AG08395 (cell line): ENCODE results near the gene MAGEF1.

Experiments
- DNase-seq: peaks from one replicate; pipeline ENCODE4 v3.0.0; 2012; ENCODE audit warnings: mixed read lengths, low spot score

The MAGEF1 gene

GRCh38 chr3:184669578-184669977 is 42.3 kb downstream of the MAGEF1 start:
- DNase-seq: no peak

- DNase-seq: no peak
Observed at GRCh38 chr3:184666442-184666841, 45.4 kb downstream of the MAGEF1 start.

GRCh38 chr3:184665101-184665500 is 46.8 kb downstream of the MAGEF1 start:
- DNase-seq: no peak

- DNase-seq: peak; percentile 76
Observed at GRCh38 chr3:184663756-184664155, 48.1 kb downstream of the MAGEF1 start.

- DNase-seq: no peak
Observed at GRCh38 chr3:184663356-184663755, 48.5 kb downstream of the MAGEF1 start.

GRCh38 chr3:184662187-184662586 is 49.7 kb downstream of the MAGEF1 start:
- peak; percentile 71 for DNase-seq

- DNase-seq: no peak
Observed at GRCh38 chr3:184660931-184661330, 50.9 kb downstream of the MAGEF1 start.
